GM13976 (cell line): ENCODE data around the gene PEAR1.
"Not testable (repeated sequence)": the region's sequence is repeated elsewhere in the genome, so short reads cannot be mapped to it uniquely, and the experiment has no call there.

Experiments
- DNase-seq: peaks from one replicate; pipeline ENCODE4 v3.0.0; 2012; ENCODE audit warnings: low spot score
- in situ Hi-C: fragments of 300-500 bp; cut with MboI; formaldehyde crosslinking; loops from one replicate; pipeline ENCODE4 v1.12.0; 2022; ENCODE audit warnings: low sequenced_read_pairs, mixed read lengths, inconsistent platforms; ENCODE audit not compliant: unreplicated experiment
- TF ChIP-seq, protein P1 (sequence below): IDR thresholded peaks from 2 replicates; pipeline ENCODE4 v1.5.1; 2012; ENCODE audit warnings: borderline replicate concordance, mild to moderate bottlenecking; ENCODE audit not compliant: insufficient read depth; ENCODE audit errors: extremely low read depth, missing control alignments, control extremely low read depth

Gene PEAR1

DNA sequence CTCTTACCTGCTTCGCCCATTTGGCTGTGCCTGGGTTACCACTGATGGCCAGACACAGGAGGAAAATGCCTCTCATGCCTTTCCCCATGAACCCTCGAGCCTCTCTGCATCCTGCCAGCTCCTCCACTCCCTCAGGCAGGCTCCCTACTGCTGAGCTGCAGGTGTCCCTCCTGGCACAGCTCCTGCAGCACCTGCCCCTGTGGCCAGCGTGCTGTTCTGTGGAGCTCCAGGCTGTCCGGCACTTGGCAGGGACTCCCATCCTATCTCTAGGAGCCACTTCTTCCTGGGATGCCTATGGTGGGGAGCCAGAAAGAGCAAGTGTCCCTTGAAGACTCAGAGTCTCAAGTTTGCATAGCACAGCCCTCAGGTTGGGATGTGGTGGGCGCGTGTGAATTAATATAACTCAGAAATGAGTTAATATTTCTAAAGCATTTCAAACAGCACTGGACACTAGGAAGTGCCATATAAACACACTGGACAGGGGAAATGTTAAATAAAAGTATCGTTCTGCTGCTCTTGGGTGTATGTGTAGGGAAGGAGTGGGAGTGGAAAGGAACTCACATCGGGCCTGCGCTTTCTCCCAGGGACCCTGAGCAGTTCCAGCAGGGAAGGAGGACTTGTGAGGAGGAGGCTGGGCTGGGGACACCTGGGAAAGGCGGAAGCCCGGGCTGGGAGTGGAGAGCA is 29.6 kb downstream of the PEAR1 start:
- TF ChIP-seq, protein P1, sequence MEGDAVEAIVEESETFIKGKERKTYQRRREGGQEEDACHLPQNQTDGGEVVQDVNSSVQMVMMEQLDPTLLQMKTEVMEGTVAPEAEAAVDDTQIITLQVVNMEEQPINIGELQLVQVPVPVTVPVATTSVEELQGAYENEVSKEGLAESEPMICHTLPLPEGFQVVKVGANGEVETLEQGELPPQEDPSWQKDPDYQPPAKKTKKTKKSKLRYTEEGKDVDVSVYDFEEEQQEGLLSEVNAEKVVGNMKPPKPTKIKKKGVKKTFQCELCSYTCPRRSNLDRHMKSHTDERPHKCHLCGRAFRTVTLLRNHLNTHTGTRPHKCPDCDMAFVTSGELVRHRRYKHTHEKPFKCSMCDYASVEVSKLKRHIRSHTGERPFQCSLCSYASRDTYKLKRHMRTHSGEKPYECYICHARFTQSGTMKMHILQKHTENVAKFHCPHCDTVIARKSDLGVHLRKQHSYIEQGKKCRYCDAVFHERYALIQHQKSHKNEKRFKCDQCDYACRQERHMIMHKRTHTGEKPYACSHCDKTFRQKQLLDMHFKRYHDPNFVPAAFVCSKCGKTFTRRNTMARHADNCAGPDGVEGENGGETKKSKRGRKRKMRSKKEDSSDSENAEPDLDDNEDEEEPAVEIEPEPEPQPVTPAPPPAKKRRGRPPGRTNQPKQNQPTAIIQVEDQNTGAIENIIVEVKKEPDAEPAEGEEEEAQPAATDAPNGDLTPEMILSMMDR = no peak
- DNase-seq = no peak
- in situ Hi-C loops = no loop called here

DNA sequence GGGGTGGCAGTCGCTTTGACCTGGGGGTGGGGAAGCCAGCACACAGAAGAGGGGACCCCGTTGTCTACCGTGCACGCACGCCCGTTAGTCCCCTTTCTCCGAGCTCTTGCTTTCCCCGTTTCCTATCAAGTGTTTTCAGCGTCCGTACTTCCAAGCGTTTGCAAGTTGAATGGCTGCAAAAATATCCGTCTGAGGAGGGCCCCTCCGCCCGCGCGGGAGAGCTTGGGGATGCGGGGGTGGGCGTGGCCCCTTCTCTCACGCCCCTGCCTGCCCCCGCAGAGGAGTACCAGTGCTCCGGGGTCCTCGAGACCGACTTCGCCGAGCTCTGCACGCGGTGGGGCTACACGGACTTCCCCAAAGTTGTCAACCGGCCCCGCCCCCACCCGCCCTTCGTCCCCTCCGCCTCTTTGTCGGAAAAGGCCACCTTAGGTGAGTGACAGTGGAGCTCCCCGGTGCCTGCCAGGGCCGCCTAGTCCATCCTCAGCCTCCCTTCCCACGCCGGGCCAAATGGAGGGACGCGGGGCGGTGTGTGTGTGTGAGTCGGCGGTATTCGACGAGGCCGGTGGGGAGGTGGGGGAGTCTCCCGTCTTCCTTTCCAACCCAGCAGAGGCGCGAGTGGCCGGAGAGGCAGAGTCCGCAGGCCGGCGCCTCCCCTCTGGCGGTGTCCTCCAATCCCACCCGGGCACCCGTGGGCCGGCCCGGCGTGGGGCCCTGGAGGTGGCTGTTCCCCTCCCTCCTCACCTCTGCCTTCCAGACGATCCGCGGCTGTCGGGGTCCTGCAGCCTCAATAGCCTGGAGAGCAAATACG is 30.4 kb downstream of the PEAR1 start:
- DNase-seq = no peak
- TF ChIP-seq, protein P1 = no peak
- in situ Hi-C loops = no loop called here

DNA sequence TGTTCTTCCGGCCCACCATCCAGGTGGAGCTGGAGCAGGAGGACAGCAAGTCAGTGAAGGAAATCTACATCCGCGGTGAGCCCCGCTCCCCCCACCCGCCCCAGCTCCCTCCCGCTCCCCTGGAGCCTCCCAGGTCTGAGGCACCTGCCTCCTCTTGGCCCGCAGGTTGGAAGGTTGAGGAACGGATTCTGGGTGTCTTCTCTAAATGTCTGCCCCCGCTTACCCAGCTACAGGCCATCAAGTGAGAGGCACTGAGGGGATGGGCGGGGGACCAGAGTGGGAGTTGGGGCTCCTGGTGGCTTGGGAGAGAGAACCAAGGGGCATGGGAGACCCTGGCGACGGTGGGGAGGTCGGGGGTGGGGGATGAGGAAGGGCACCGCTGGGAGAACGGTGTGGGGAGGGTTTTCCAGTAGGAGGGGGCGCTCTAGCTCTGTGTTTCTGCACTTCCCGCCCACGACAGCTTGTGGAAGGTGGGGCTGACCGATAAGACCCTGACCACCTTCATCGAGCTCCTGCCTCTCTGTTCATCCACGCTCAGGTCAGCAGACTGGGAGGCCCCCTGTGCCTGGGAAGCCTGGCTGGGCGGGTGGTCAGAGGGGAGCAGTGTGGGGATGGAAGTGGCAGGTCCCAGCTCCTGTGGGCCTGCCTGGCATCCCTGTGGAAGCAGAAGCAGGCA is 31.1 kb downstream of the PEAR1 start:
- TF ChIP-seq, protein P1 = no peak
- DNase-seq = no peak
- in situ Hi-C loops = no loop called here

DNA sequence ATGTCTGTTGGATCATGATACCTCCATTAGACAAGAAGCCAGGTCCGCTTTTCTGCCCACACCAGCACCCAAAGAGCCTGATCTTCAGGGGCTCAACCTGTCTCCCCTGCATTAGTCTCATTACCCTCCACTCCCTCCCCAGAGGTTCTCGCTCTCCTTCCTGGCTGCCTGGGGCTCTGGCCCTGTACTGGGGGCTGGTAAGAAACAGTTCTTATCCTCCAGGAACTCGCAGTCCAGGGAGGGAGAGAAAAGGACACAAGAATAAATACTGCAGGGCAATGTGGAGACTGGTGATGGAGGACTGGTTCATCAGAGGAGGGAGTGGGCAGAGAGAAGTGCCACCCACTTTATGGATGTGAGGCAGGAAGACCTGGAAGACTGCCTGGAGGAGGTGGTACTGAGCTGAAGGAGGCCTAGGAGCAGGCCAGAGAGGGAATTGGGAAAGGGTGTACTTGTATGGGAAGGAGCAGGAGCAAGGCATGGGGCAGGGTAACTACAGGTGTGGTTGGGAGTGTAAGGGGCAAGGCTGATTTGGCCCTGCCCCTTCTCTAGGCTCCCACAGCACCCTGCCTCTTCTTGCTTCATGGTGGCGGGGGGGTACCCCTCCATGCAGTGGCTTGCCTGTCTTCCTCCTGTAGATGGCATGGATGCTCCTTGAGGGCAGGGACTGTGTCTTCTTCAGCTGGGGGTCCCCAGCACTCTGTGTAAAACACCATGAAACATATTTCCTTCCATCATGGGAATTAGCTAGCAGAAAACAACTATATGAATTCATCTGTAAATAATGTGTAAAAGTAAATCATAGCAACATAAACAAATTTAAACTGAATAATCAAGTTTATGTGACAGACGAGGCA is 31.9 kb downstream of the PEAR1 start:
- TF ChIP-seq, protein P1 = no peak
- in situ Hi-C loops = no loop called here
- no peak for DNase-seq

DNA sequence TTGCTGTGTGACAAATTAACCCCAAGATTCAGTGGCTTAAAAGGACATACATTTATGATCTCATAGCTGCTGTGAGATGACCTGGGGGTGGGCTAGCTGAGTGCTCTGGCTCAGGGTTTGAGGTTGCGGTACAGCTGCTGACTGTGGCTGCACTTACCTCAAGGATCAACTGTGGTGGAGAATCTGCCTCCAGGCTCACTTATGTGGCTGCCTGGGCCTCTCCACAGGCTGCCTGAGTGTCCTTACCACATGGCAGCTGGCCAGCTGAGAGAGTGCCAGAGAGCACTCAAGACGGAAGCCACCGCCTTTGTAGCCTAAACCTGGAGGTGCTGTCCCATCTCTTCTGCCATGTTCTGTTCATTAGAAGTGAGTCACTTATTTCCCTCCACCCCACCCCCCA is 32.7 kb downstream of the PEAR1 start:
- in situ Hi-C loops = no loop called here
- TF ChIP-seq, protein P1 = no peak
- no peak for DNase-seq

DNA sequence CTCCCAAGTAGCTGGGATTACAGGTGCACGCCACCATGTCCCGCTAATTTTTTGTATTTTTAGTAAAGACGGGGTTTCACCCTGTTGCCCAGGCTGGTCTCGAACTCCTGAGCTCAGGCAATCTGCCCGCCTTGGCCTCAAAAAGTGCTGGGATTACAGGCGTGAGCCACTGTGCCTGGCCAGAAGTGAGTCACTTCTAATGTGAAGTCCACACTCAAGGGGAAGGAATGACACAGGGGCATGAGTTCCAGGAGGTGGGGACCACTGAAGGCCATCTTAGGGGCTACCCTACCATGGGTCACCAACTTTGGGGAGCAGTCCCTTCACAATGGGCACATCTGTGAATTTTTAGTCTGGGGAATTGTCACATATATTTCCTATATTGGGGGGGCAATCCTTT is 33.2 kb downstream of the PEAR1 start:
- DNase-seq, in situ Hi-C loops: not testable (repeated sequence)
